Panc1 (cell line): ENCODE data around the gene DEXI. TPM values are rescaled to one million over a fixed set of nuclear protein-coding genes. Genes with fewer than 3 reads are reported as not detected.

ENCODE experiments used
- ATAC-seq: fragments of 200-7000 bp; cut with Tn5 transposase; 2 replicates; pipeline ENCODE4 v1.9.1; 2020; ENCODE audit warnings: mild to moderate bottlenecking, moderate library complexity
- BruUV-seq: library from RNA; stranded (reverse); fragments of 400-500 nt; replicated peaks from 2 replicates; lab custom pipeline; 2021; lab: Mats Ljungman, UMichigan
- CTCF ChIA-PET: fragments of 300-600 bp; sonication (Branson Sonifier 250); formaldehyde crosslinking; loops from one replicate; lab custom pipeline; 2022; ENCODE audit warnings: antibody characterized with exemption; lab: Charles Lee
- POLR2A ChIA-PET: fragments of 300-600 bp; sonication (Branson Sonifier 250); formaldehyde crosslinking; loops from one replicate; lab custom pipeline; 2022; ENCODE audit warnings: antibody characterized with exemption; lab: Charles Lee
- DNase-seq: peaks from one replicate; pipeline ENCODE4 v3.0.0-alpha.2; 2010; ENCODE audit warnings: low read depth, low spot score
- H3K27ac ChIP-seq: 2 replicates; pipeline ENCODE4 v1.5.1; 2011; ENCODE audit warnings: mild to moderate bottlenecking, low read length, inconsistent platforms
- H3K27me3 ChIP-seq: fragments of 200-500 bp; sonication (Bioruptor generic); 2 replicates; pipeline ENCODE4 v1.6.0; 2014; ENCODE audit warnings: low read length, inconsistent platforms; ENCODE audit not compliant: control insufficient read depth, insufficient read depth
- H3K36me3 ChIP-seq: fragments of 200-500 bp; sonication (Bioruptor generic); 2 replicates; pipeline ENCODE4 v1.5.1; 2014; ENCODE audit warnings: inconsistent platforms, mild to moderate bottlenecking, low read length, moderate library complexity; ENCODE audit not compliant: control insufficient read depth, insufficient read depth
- H3K4me1 ChIP-seq: 2 replicates; pipeline ENCODE4 v1.5.1; 2011; ENCODE audit warnings: inconsistent platforms, mild to moderate bottlenecking, low read length, moderate library complexity; ENCODE audit not compliant: control insufficient read depth, insufficient read depth
- H3K4me3 ChIP-seq, 2 experiments: 2 replicates each; pipeline ENCODE4 v1.5.1; 2011 to 2012; ENCODE audit warnings: low read depth in 2 of 2, low read length in 2 of 2, mild to moderate bottlenecking in 2 of 2, inconsistent platforms in 1 of 2, moderate library complexity in 1 of 2
- H3K9me3 ChIP-seq: fragments of 200-500 bp; sonication (Bioruptor generic); 2 replicates; pipeline ENCODE4 v1.5.1; 2014; ENCODE audit warnings: low read depth, mild to moderate bottlenecking, inconsistent platforms, low read length, moderate library complexity; ENCODE audit not compliant: control insufficient read depth, insufficient read depth
- CTCF ChIP-seq: fragments of 450-650 bp; IDR thresholded peaks from 2 replicates; pipeline ENCODE4 v1.5.1; 2017; ENCODE audit warnings: mild to moderate bottlenecking
- POLR2AphosphoS5 ChIP-seq: IDR thresholded peaks from 2 replicates; pipeline ENCODE4 v1.6.1; 2012; ENCODE audit warnings: mild to moderate bottlenecking, low read depth, low read length, moderate library complexity
- REST ChIP-seq, 2 experiments: IDR thresholded peaks; 2 replicates each; pipeline ENCODE4 v1.6.1; 2011 to 2012; ENCODE audit warnings: low read depth in 2 of 2, control low read depth in 1 of 2, low read length in 1 of 2, mild to moderate bottlenecking in 1 of 2, moderate library complexity in 1 of 2; ENCODE audit not compliant: insufficient read depth in 1 of 2
- SIN3A ChIP-seq: IDR thresholded peaks from 2 replicates; pipeline ENCODE4 v1.6.1; 2012; ENCODE audit warnings: low read depth, mild to moderate bottlenecking, low read length, moderate library complexity, borderline replicate concordance; ENCODE audit not compliant: insufficient read depth
- TCF7L2 ChIP-seq: IDR thresholded peaks from 2 replicates; pipeline ENCODE4 v1.6.1; 2011; ENCODE audit warnings: mild to moderate bottlenecking, low read depth, low read length, inconsistent platforms
- in situ Hi-C: cut with HindIII; loops from 2 replicates; pipeline ENCODE4 v1.10.0; 2016; ENCODE audit warnings: low sequenced_read_pairs, low pct_unique_long_range_greater_than_20kb
- intact Hi-C: fragments of 100-400 bp; cut with micrococcal nuclease; formaldehyde crosslinking; loops from one replicate; pipeline ENCODE4 v1.10.0; 2022; ENCODE audit not compliant: unreplicated experiment
- total RNA-seq: library from RNA; stranded (reverse); gene quantifications from one replicate; pipeline ENCODE4 v1.2.1, GENCODE V29; 2021; ENCODE audit not compliant: unreplicated experiment

Gene DEXI
- total RNA-seq, 1 experiment from 2014 or later = 32.2 TPM

- DNase-seq (no peak), ATAC-seq (no peak)
- in situ Hi-C loops (no loop called here), intact Hi-C loops (no loop called here)
- no peaks in the 10 kb centered on the region for H3K9me3 ChIP-seq
- no peaks in the 10 kb centered on the region for H3K4me1 ChIP-seq
- TF ChIP-seq POLR2AphosphoS5 (no peak), TCF7L2 (no peak), SIN3A (no peak), REST (IDR thresholded peaks at IDR 0.05; ENCODE audit: insufficient read depth in 1 of 2, low read depth in 2 of 2, low read length in 1 of 2) (no peak), CTCF (no peak)
- no peak overlapping the region for H3K27ac ChIP-seq
- H3K27me3 ChIP-seq = no peaks in the 10 kb centered on the region
- CTCF ChIA-PET = no interaction called here
- no peaks in the 10 kb centered on the region for H3K36me3 ChIP-seq
- POLR2A ChIA-PET = interaction anchor here (1.4 kb wide), 1 partner anchor 274 kb away, joined by 4 read pairs; the partner anchor contains the start of gene SOCS1
- no peak overlapping the region for H3K4me3 ChIP-seq
- no TSS peak for BruUV-seq
Observed at GRCh38 chr16:10982465-10983150, 40.3 kb upstream of the DEXI start.

GRCh38 chr16:10981697-10982216, 39.5 kb upstream of the DEXI start:
- Histone ChIP-seq H3K27me3 (no peaks in the 10 kb centered on the region), H3K36me3 (no peaks in the 10 kb centered on the region), H3K27ac (no peak overlapping the region), H3K4me1 (no peaks in the 10 kb centered on the region), H3K9me3 (no peaks in the 10 kb centered on the region), H3K4me3 (no peak overlapping the region)
- TF ChIP-seq POLR2AphosphoS5 = no peak
- no peak for TF ChIP-seq TCF7L2
- peak; percentile 83 for TF ChIP-seq CTCF
- no peak for TF ChIP-seq SIN3A
- ChIA-PET POLR2A (interaction anchor here (1.4 kb wide), 1 partner anchor 275 kb away, joined by 4 read pairs; the partner anchor contains the start of gene SOCS1), CTCF (interaction anchor here (0.6 kb wide), 1 partner anchor 125 kb away, joined by 3 read pairs; no protein-coding TSS in a partner anchor)
- no peak for DNase-seq
- intact Hi-C loops = no loop called here
- in situ Hi-C loops = no loop called here
- no TSS peak for BruUV-seq
- peak; percentile 93 for ATAC-seq
